HG03575 (cell line): ENCODE data around the gene ATAD1.
"Not testable (repeated sequence)": the region's sequence is repeated elsewhere in the genome, so short reads cannot be mapped to it uniquely, and the experiment has no call there.

Experiments
- ATAC-seq: cut with Tn5 transposase; IDR thresholded peaks from one replicate; pipeline ENCODE4 v1.9.1; 2021; ENCODE audit not compliant: unreplicated experiment, insufficient number of reproducible peaks, low FRiP score; ENCODE audit errors: extremely low read depth

Gene ATAD1

DNA sequence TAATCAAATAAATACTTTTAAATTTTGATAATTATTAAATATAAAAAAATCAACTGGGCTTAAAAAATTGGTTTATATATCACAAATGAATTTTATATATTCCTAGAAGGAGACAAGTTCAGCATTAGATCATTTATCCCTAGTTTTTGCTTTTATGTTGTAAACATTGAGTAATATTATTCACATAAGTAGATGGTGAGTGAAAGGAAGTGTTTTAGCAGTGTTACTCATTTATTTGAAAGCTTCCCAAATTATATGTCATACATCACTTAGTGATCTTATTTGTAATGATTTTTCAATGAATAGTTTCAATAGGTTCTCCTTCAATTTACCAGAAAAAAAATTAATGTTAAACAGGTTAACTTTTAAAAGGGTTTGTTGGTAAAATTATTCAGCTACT lies 29.5 kb upstream of the ATAD1 start:
- no peak for ATAC-seq

DNA sequence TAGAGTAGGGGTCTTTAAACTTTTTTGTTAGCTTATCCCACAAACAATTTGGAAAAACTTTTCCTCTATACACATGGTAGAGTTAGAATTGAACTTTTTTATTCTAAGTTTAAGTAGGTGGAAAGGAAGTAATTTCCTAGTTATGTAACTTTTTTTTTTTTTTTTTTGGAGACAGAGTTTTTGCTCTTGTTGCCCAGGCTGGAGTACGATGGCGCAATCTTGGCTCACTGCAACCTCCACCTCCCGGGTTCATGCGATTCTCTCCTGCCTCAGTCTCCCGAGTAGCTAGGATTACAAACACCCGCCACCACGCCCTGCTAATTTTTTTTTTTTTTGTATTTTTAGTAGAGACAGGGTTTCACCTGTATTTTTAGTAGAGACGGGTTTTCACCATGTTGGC lies 28.7 kb upstream of the ATAD1 start:
- ATAC-seq: not testable (repeated sequence)

DNA sequence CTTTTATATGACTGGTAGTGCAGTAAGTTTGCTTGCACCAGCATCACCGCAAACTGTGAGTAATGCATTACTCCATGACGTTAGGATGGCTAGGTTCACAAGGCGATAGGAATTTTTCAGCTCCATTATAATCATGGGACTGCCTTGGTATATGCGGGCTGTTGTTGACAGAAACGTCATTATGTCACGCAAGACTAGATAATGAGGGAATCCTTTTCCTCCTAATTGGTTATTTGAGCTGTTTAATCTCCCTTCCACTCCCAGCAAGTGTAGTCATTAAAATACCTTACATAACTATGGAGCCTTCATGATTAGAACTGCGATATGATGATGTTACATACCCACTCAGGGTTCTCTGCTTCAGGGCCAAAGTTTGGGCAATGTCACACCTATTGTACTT lies 28.0 kb upstream of the ATAD1 start:
- no peak for ATAC-seq

DNA sequence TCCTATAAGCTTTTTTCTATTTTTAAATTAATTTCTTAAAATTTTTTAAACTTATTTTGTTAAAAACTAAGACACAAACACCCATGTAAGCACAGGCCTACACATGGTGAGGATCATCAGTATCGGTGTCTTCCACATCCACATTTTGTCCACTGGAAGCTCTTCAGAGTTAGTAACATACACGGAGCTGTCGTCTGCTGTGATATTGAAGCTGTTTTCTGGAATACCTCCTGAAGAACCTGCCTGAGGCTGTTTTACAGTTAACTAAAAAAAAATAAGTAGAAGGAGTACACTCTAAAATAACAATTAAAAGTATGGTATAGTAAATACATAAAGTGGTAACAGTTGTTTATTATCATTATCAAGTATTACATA lies 27.6 kb upstream of the ATAD1 start:
- no peak for ATAC-seq

DNA sequence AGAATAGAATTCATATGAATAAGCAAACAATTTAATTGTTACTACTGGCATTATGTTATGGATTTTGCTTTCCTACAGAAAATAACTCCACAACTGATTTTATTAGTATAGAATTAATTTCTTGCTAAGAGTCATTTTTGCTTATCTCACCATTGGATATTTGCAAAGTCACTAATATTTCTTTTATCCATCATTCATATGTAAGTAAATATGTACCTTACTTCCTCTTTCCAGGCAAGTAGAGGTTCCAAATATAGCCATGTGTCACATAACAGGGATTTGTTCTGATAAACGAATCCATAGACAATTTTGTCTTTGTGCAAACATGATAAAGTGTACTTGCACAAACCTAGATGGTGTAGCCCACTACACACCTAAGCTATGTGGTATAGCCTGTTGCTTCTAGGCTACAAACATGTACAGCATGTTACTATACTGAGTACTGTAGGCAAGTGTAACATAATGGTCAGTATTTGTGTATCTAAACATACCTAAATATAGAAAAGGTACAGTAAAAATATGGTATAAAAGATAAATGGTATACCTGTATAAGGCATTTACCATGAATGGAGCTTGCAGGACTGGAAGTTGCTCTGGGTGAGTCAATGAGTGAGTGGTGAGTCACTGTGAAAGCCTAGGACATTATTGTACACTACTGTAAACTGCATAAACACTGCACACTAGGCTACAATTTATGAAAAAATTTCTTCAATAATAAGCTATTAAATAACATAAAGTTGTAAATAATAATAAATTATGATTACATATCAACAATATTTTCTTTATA lies 27.0 kb upstream of the ATAD1 start:
- ATAC-seq: no peak

DNA sequence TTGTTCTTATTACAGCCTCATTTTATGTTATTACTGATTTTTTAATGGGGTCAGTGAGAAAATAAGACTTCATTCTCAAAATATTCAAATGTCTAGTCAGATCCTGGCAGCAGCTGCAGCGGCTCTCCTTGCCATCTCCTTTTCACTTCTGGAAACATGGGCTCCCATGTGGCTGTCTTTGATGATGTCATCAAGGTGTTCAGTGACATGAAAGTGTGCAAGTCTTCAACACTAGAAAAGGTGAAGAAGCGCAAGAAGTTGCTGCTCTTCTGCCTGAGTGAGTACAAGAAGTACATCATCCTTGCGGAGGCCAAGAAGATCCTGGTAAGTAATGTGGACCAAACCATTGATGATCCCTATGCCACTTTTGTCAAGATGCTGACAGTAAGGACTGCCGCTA lies 25.7 kb upstream of the ATAD1 start:
- no peak for ATAC-seq

DNA sequence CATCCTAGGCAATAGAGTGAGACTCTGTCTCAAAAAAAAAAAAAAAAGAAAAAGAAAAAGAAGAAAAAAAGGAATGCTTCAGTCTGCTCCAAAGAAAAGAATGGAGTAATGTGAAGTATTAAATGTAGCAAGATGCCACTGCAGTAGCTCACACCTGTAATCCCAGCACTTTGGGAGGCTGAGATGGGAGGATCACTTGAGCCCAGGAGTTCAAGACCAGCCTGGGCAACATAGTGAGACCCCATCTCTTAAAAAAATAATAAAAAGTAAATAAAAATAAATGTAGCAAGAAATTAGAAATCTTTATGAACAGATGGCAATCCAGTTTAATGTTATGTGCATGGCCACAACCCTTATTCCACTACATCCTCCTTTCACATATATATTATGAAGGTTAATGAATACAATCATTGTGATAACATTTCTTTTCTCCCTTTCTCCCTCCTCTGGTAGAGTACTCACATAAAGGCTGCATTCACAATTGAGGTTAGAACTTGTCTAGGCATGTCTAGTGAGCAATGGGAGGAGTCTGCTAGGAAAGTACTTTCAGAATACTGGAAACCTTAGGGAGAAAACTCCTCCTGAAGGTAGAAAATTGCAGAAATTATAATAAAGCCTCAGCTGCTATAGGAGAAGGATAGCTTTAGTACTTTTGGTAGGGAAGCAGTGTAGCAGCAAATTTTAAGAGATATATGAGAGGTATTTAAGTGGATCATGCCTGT lies 24.9 kb upstream of the ATAD1 start:
- ATAC-seq: no peak

DNA sequence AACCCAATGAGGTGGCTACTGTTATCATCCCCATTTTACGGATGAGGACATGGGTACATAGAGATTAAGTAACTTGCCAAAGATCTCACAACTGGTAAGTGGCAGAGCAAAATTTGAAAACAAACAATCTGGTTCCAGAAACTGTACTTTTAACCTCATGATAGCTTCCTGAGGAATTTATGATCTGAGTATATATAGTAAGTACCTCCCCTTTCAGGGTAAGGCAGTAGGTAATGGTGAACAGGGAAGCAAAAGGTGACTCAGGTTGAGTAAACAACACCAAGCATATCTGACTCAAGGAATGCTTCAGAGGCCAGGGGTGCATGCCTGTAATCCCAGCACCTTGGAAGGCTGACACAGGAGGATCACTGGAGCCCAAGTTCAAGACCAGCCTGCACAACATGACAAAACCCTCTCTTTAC lies 24.2 kb upstream of the ATAD1 start:
- ATAC-seq: no peak

DNA sequence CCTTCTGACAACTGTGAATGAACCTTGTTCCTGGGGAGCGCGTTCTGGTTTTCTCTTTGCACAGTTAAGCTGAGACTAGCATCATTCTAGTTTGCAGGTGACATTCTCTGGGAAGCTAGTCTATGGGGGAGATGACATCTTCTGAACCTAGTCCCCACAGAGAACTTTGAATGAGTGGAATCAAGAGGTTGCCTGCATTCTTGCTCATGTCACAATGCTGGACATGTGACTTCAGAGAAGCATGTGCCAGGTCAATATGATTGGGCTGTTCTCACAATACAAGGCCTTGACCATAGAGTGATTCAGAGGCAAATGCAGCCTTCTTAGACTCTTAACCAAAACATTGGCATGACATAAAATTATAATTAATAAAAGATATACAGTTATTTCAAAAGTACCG lies 23.2 kb upstream of the ATAD1 start:
- no peak for ATAC-seq

DNA sequence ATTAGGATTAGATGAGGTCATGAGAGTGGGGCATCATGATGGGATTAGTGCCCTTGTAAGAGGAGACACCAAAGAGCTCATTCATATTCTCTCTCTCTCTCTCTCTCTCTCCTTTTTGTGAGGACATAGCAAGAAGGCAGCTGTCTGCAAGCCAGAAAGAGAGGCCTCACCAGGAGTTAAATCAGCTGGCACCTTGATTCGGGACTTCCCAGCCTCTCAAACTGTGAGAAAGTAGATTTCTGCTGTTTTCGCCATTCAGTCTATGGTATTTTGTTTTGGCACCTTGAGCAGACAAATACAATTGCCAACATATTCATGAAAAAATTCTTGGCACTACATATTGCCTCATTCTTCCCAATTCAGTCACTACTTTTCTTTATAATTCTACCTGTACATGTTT lies 20.6 kb upstream of the ATAD1 start:
- ATAC-seq: no peak

DNA sequence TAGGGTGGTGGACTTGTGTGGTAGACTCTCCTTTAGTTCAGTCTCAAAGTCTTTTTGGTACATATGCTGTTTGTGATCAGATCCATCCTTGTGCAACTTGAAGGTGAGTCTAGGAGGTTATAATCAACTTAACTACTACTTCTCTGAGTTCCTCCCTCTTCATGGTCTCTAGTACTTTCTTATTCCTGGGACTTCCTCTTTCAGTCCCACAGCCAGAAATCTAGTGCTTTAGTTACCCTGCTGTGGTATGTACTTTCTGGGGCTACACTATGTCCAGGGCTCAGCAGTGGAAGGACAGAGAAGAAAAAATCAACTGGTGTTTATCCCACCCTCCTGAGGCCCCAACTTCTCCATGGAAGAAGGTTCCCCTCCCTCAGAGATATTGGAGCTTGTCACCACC lies 19.4 kb upstream of the ATAD1 start:
- no peak for ATAC-seq

DNA sequence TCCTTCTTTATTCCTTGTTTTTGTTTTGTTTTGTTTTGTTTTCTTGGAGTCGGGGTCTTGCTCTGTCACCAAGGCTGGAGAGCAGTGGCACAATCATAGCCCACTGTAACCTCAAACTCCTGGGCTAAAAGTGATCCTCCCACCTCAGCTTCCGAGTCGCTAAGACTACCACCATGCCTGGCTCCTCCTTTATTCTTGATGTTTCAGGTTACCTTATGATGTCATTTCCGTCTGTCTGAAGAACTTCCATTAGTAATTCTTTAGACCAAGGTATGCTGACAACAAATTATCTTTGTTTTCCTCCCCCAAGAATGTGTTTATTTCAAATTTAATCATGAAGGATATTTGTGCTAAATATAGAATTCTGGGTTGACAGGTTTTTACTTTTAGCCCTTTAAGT lies 18.1 kb upstream of the ATAD1 start:
- ATAC-seq: no peak

DNA sequence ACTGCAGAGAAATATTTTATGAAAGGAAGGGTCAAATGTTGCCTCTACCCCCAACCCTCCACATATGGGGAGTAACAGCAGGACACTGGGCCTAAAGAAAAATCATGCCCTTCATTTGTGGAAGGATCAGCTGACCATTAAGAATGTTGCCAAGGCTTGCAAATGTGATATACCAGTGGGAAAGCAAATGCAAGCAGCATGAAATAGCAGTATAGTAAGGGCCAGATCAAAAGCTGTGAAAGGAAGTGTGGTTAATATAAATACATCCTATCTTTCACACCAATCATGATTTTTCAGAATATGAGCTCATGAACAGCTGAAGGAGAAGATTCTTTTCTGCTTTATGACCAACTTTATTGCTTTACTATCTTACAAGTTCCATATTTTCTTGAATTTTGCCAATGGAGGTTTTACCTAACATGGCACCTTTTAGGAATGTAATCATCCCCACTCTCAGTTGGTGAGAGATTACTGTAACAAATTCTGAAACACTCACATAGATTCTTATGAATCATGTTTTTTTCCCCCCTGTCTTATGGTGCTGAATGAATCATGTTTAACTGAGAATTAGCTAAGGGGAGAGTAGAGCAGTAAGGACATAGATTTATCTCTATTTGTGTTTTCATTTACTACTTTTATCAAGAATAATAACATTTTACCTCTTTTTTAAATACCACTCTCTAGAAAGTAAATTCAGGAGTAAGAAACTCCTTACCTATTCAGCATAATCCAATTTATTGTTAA lies 12.1 kb upstream of the ATAD1 start:
- ATAC-seq: no peak

DNA sequence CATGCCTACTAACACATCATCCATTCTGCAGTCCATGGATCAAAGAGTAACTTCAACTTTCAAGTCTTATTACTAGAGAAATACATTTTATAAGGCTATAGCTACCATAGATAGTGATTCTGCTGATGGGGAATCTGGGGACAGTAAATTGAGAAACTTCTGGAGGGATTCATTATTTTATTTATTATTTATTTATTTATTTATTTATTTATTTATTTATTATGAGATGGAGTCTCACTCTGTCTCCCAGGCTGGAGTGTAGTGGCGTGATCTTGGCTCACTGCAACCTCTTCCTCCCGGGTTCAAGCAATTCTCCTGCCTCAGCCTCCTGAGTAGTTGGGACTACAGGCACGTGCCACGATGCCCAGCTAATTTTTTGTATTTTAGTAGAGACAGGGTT lies 11.0 kb upstream of the ATAD1 start:
- ATAC-seq: not testable (repeated sequence)

DNA sequence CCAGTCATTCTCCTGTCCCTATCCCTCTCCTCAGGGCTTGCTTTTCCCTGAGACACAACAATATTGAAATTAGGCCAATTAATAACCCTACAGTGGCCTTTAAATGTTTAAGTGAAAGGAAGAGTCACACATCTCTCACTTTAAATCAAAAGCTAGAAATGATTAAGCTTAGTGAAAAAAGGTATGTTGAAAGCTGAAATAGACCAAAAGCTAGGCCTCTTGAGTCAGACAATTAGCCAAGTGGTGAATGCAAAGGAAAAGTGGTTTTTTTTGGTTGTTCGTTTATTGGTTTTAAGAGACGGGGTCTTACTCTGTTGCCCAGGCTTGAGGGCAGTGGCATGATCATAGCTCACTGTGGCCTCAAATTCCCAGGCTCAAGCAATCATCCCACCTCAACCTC lies 9.7 kb upstream of the ATAD1 start:
- ATAC-seq: no peak

DNA sequence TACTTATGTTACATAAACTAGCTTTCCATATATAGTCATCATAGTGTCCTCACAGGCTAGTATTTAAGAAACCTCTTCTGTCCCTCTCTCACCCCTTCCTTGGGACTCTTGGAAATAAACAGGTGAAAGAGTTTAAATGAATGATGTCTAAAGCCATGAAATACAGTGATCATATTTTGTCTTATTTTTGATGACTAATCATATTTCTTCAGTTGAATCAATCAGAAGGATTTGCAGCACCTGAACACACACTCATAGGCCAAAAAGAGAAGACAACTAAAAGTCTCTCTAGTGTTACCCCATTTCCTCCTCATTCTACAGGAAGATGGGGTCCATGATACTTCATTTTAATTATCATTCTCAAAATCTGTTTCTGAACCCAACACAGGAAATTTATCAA lies 8.6 kb upstream of the ATAD1 start:
- no peak for ATAC-seq

DNA sequence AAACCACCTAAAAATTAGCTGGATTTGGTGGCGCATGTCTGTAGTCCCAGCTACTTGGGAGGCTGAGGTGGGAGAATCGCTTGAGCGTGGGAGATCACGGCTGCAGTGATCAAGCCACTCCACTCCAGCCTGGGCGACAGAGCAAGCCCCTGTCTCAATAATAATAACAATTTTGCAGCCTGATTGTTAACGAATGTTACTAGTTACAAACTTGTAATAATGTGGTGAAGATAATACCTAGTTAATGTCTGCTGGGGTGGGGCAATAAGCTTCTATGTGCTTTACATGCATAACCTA lies 1.2 kb upstream of the ATAD1 start:
- no peak for ATAC-seq

DNA sequence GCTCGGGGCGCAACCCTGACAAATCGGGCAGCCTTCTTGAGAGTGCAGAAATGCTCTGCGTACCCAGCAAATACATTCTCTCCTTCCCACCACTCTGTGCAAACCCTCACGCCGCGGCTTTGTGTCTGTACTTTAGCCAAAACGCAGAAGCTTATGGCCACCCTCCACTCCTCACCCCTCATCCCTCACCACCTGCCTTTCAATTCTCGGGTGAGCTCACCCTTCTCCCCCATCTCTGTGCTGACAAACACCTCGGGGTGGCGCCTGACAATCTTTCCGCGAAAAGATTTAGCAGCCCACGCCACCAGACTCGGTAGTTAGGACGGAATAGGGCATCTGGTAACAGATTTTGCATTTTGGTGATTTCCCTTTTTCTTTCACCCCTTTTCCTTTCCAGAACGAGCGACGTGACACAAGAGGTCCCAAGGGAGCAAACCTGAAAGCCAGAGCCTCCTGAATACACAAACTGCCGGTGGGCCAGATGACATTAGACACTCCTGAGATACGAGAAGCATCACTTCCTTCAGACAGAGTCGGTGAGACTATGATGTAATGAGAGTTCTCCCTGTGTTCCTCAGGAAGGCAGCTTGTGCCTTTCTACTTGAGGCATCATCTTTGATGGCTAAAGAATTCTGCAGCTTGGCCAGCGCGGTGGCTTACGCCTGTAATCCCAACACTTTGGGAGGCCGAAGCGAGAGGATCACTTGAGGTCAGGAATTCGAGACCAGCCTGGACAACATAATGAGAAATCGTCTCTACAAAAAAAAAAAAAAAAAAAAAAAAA lies 671 bp upstream of the ATAD1 start:
- peak; percentile 30 for ATAC-seq

DNA sequence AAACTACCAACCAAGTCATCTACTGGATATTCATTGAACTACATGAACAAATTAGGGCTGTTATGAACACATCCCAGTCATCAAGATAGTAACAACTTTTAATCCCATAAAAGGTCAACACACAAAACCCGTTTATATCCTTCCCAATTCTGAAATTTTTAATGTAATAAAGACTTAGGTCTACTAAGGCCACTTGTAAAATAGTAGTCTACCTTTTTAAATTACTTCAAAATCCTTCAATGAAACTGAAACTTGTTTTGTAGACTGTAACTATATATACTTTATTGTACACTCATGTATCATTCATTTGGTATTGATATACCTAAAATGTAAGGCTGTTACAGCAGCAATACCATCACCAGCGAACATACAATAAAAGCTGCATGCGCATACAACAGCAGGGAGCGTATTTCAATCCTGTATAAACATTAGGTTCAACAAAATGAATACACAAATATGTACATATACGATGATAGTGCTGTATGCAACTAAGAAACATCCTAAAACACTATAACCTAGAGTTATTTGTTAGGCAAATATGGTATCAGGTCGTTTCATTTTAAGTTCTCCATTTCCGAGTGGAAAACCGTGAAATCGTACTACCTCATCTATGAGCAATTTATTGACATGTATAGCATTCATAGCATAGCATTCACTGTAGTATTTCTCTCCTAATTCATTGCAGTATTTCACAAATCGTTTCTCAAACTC lies 973 bp downstream of the ATAD1 start:
- ATAC-seq: no peak
